Psoas muscle (tissue), 8 donors: Measurements from ENCODE around the gene CD300LF. TPM values are rescaled to one million over a fixed set of nuclear protein-coding genes. Genes with fewer than 3 reads are reported as not detected.

Experiments used
- ATAC-seq, 4 donors: fragments of 200-7000 bp; cut with Tn5 transposase; one replicate each; pipeline ENCODE4 v1.9.1; 2020; ENCODE audit warnings: moderate library complexity in 3 of 4, mild to moderate bottlenecking in 2 of 4
- DNase-seq, 2 donors: peaks; one replicate each; pipeline ENCODE4 v3.0.0-alpha.2; 2020
- H3K27ac ChIP-seq: fragments of 200-600 bp; one replicate; pipeline ENCODE4 v1.8.0; 2022
- H3K27me3 ChIP-seq, 3 donors: fragments of 200-600 bp in 1 of 3; one replicate each; pipeline versions ENCODE4 v1.6.1 to v1.8.0; 2013 to 2022; ENCODE audit warnings: low read length in 2 of 3, mild to moderate bottlenecking in 2 of 3, moderate library complexity in 1 of 3; ENCODE audit not compliant: insufficient read depth in 3 of 3
- H3K36me3 ChIP-seq, 2 donors: fragments of 200-600 bp in 1 of 2; one replicate each; pipeline versions ENCODE4 v1.6.1 to v1.8.0; 2013 to 2022; ENCODE audit warnings: low read depth in 1 of 2, mild to moderate bottlenecking in 1 of 2, moderate library complexity in 1 of 2; ENCODE audit not compliant: insufficient read depth in 1 of 2
- H3K4me1 ChIP-seq: fragments of 200-600 bp; one replicate; pipeline ENCODE4 v1.8.0; 2022
- H3K4me3 ChIP-seq: fragments of 200-600 bp; one replicate; pipeline ENCODE4 v1.8.0; 2022; ENCODE audit warnings: mild to moderate bottlenecking
- H3K9me3 ChIP-seq: fragments of 200-600 bp; one replicate; pipeline ENCODE4 v1.8.0; 2022
- CTCF ChIP-seq: fragments of 200-600 bp; IDR thresholded peaks from one replicate; pipeline ENCODE4 v1.8.0; 2022; ENCODE audit warnings: antibody characterized with exemption
- WGBS, 3 donors: extraction: QIAGEN DNeasy Blood & Tissue Kit; methylation state at CpG; one replicate each; pipeline versions ENCODE4 v1.1.6 to v1.1.7; 2013; 5-methylcytosine and 5-hydroxymethylcytosine counted together
- intact Hi-C, 2 donors: fragments of 100-400 bp; cut with DNase I; formaldehyde crosslinking; loops; one replicate each; pipeline versions ENCODE4 v1.11.0 to v1.14.2; 2022
- polyA plus RNA-seq, 3 donors: library from polyadenylated mRNA; stranded (reverse); fragments of 200-250 nt; gene quantifications; one replicate each; pipeline ENCODE4 v1.2.3, GENCODE V29; 2013
- total RNA-seq, 4 donors: library from RNA; stranded (reverse); fragmentation: NEBNext Ultra II Directional in 2 of 4; extraction: Animal tissue kit (Norgen Biotek cat#: 25700) in 2 of 4; gene quantifications; one replicate each; pipeline versions ENCODE4 v1.2.1 to v1.2.4, GENCODE V29; 2021 to 2023
- donor health status: healthy with polysubstance abuse.
- donor health status: DM: no; HTN: no; CAD: no; lungs with moderate emphysema.
- donor health status: Bipolar disorder and iron deficiency.
- donor health status: healthy.
- donor health status: DM: yes; HTN: yes; CAD: no.
- donor health status: DM: no; HTN: no; CAD: no.
- donor health status: DM: no; HTN: no; CAD: no.
- donor health status: DM: yes; HTN: yes; CAD: no.

Gene CD300LF
- total and polyA plus RNA-seq, 7 donors = 0.09 to 0.39 (median 0.24) TPM; not detected in 3

DNA sequence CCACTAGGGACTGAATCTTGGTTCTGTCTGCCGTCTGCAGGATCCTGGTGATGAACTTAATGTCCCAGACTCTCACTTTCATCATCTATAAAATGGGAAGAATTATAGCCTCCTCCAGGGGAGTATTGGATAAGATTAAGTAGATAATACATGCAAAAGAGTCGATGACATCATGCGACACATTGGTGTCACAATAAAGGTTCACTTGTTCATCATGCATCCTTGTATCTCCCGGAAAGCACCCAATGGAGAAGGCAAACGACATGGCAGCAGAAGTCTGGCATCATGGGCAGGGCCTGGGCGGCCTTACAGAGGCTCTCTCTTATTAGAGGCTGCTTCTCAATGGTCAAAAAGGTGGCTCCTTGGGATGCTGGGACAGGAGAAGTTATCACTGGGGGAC is 54.1 kb downstream of the CD300LF start:
- Histone ChIP-seq H3K9me3 (no peaks in the 10 kb centered on the region), H3K4me1 (no peaks in the 10 kb centered on the region), H3K4me3 (no peak overlapping the region), H3K27ac (no peak overlapping the region), H3K27me3 (peaks cover 0 to 57% (median 2%) of the 10 kb centered on the region in 3 donors), H3K36me3 (no peaks in the 10 kb centered on the region)
- ATAC-seq (no peak), DNase-seq (no peak)
- WGBS, 3 donors = 72 to 76% (median 73%) methylated on average over 6 of the region's 6 CpGs
- TF ChIP-seq CTCF = no peak
- intact Hi-C loops = no loop called here

DNA sequence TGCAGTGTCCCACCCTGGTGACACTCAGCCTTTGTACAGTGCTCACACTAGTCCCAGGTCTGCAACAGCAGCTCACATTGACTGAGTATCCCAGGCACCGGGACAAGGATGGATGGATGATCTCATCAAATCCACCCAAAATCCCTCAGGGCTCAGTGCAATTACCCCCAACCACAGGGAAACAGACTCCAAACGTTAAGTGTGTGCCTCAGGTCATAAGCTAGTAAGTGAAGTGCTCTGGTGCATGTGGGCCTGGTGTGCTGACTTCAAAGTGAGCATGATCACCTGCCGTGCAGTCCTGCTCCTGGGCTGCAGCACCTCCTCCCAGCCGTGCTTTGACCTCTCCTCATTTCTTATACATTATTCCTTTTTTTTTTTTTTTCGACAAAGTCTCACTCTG is 58.0 kb downstream of the CD300LF start:
- 47 to 57% (median 53%) methylated on average over 5 of the region's 5 CpGs for WGBS, 3 donors
- Histone ChIP-seq H3K27me3 (peaks cover 0 to 56% (median under 1%) of the 10 kb centered on the region in 3 donors), H3K27ac (no peak overlapping the region), H3K4me1 (no peaks in the 10 kb centered on the region), H3K36me3 (no peaks in the 10 kb centered on the region), H3K4me3 (no peak overlapping the region), H3K9me3 (no peaks in the 10 kb centered on the region)
- ATAC-seq = no peak
- intact Hi-C loops = no loop called here
- no peak for TF ChIP-seq CTCF
- no peak for DNase-seq

DNA sequence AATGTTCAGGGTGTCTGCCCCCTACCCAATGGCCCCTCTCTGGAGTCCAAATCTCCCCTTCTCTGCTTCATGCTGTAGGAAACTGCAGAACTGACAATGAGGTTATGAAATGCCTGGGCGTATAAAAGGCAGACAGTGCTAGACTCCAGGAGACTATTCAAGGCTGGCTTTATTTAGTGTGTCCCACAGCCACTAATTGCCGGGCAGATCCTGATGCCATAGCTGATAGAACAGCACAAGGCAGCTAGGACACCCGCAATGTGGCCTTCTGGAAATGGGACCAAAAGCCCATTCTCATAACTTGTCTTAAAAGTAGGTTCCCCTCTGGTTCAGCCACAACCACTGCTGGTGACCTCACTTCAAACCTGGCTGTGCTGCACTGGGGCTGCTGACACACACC is 60.7 kb downstream of the CD300LF start:
- no peak overlapping the region for H3K27ac ChIP-seq
- TF ChIP-seq CTCF = no peak
- H3K36me3 ChIP-seq = no peaks in the 10 kb centered on the region
- no peak for ATAC-seq
- H3K9me3 ChIP-seq = no peaks in the 10 kb centered on the region
- 81 to 86% (median 85%) methylated on average over 3 of the region's 3 CpGs for WGBS, 3 donors
- H3K4me1 ChIP-seq = no peaks in the 10 kb centered on the region
- intact Hi-C loops = no loop called here
- no peak overlapping the region for H3K4me3 ChIP-seq
- DNase-seq = no peak
- peaks cover 0 to 36% (median 2%) of the 10 kb centered on the region in 3 donors for H3K27me3 ChIP-seq

DNA sequence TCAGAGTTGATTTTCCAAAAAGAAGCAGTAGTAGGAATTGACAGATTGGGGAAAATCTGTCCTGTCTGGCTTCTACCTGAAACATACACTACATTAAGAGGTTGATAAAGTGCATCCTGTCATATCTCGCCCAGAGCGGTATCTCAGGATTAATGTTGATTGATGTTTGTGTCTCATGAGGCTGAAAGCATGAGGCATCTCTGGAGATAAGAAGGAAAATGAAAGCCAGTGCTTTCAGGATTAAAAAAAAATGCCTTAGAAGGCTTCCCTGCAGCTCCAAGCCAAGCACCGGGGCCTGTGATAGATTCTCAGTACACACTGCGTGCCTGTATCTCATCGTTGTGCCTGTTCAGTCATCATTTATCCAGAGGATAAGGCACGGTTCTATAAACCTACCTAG is 62.8 kb downstream of the CD300LF start:
- no peak for ATAC-seq
- TF ChIP-seq CTCF = no peak
- WGBS, 3 donors = 70 to 75% (median 72%) methylated on average over 6 of the region's 6 CpGs
- intact Hi-C loops = no loop called here
- Histone ChIP-seq H3K4me1 (no peaks in the 10 kb centered on the region), H3K27me3 (peaks cover 0 to 37% (median 2%) of the 10 kb centered on the region in 3 donors), H3K27ac (no peak overlapping the region), H3K36me3 (no peaks in the 10 kb centered on the region), H3K9me3 (no peaks in the 10 kb centered on the region), H3K4me3 (no peak overlapping the region)
- no peak for DNase-seq
